ENCODE results near the gene ADARB2.

DNA sequence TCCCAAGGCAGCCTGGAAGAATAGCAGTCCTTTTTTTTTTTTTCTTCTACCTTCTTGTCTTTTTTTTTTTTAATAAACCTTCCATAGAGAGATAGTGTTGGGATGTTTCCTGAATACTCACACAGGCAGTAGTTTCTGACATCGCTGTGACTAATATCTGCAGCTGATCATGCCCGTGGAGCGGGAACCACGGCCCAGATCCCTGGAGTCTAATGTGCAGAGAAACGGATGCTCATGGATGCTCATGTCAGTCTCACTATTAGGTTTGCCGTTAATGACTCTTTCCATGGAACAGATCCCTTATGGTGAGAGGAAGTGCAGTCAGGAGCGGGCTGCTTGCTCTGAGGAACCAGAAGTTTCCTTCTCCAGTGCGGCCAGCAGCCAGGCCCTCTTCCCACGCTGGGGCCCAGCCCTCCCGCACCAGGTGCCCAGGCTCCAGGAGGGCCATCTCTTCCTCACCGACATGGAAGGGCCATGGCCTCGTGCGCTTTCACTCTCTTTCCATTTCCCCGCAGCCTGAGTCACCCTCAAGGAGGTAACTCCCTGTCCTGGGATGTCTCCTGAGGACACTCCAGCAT is 548.7 kb downstream of the ADARB2 start:
- TF ChIP-seq, protein P1, sequence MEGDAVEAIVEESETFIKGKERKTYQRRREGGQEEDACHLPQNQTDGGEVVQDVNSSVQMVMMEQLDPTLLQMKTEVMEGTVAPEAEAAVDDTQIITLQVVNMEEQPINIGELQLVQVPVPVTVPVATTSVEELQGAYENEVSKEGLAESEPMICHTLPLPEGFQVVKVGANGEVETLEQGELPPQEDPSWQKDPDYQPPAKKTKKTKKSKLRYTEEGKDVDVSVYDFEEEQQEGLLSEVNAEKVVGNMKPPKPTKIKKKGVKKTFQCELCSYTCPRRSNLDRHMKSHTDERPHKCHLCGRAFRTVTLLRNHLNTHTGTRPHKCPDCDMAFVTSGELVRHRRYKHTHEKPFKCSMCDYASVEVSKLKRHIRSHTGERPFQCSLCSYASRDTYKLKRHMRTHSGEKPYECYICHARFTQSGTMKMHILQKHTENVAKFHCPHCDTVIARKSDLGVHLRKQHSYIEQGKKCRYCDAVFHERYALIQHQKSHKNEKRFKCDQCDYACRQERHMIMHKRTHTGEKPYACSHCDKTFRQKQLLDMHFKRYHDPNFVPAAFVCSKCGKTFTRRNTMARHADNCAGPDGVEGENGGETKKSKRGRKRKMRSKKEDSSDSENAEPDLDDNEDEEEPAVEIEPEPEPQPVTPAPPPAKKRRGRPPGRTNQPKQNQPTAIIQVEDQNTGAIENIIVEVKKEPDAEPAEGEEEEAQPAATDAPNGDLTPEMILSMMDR (IDR thresholded peaks at IDR 0.05) = no peak
- TF ChIP-seq POLR2A (IDR thresholded peaks at IDR 0.05) = no peak
